ENCODE results near the gene RAB31.

DNA sequence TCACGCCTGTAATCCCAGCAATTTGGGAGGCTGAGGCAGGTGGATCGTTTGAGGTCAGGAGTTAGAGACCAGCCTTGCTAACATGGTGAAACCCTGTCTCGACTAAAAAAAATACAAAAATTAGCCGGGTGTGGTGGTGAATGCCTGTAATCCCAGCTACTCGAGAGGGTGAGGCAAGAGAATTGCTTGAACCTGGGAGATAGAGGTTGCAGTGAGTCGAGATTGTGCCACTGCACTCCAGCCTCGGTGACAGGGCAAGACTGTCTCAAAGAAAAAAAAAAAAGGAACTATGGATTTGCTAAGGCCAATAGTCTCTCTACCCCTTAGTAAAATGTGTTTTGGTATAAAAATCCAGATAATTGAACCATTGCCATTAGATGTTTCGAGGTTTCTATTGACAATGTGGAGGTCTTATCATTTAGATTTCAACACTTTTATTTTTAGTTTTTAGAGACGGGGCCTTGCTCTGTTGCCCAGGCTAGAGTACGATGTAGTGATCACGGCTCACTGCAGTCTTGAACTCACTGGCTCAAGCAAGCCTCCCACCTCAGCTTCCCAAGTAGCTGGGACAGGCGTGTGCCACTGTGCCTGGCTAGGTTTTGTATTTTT, 176.5 kb downstream of the RAB31 start:
- TF ChIP-seq POLR2A (IDR thresholded peaks at IDR 0.05; ENCODE audit: low read depth, low read length), result no peak
- no peak for TF ChIP-seq POLR2AphosphoS5 (IDR thresholded peaks at IDR 0.05; ENCODE audit: low read depth, low read length)

Measured in GM12891 (cell line).